Nephron progenitor cell (in vitro differentiated cells): ENCODE measurements around the gene ATP5PO.
"Not testable (repeated sequence)": the region's sequence is repeated elsewhere in the genome, so short reads cannot be mapped to it uniquely, and the experiment has no call there.

ENCODE experiments used
- DNase-seq: peaks from one replicate; pipeline ENCODE4 v3.0.0; 2021
- H3K27ac Mint-ChIP-seq: 2 replicates; pipeline ENCODE4 v1.8.0; 2021; ENCODE audit warnings: mild to moderate bottlenecking, moderate library complexity, mixed read lengths
- H3K27me3 Mint-ChIP-seq: 2 replicates; pipeline ENCODE4 v1.8.0; 2021; ENCODE audit warnings: mild to moderate bottlenecking, low read depth, mixed read lengths; ENCODE audit not compliant: poor library complexity
- H3K36me3 Mint-ChIP-seq: 2 replicates; pipeline ENCODE4 v1.8.0; 2021; ENCODE audit warnings: low read depth, mixed read lengths
- H3K4me1 Mint-ChIP-seq: 2 replicates; pipeline ENCODE4 v1.8.0; 2021; ENCODE audit warnings: mixed read lengths
- H3K4me3 Mint-ChIP-seq: 2 replicates; pipeline ENCODE4 v1.8.0; 2021; ENCODE audit warnings: mild to moderate bottlenecking, moderate library complexity, mixed read lengths
- H3K9me3 Mint-ChIP-seq: 2 replicates; pipeline ENCODE4 v1.8.0; 2021; ENCODE audit warnings: mild to moderate bottlenecking, moderate library complexity, mixed read lengths
- TF ChIP-seq, protein P1 (sequence below): fragments of 200-600 bp; sonication (generic); IDR thresholded peaks from 2 replicates; pipeline ENCODE4 v1.5.0; 2021; ENCODE audit warnings: antibody characterized with exemption

Gene ATP5PO

DNA sequence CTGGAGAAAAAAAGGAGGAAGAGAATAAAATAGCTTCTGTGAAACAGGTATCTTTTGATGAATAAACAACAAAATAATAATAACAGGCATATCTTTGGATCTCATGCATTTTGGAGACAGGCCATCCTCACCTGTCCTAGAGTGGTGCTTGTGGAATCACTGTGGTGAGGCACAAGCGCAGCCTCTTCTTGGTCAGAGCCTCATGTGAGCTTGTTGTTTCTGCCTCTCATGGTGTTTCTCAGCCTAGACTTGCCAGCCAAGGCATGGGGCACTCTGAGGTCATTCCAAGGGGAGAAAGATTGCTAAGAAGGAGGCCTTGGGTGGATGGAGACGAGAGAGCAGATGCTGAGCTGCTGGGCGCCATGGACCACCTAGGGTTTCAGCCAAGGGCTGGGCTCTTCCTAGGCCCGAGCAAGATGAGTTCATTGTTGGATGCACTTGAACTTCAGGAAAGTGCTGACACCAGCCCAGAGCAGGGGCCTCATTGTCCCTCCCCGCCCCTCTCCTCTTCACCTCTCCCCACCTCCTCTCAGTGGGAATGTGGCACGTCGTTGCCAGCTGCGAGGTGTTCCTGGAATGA is 49.5 kb downstream of the ATP5PO start:
- H3K9me3 Mint-ChIP-seq = peaks cover 29% of the 10 kb centered on the region
- peaks cover 5% of the 10 kb centered on the region for H3K27me3 Mint-ChIP-seq
- H3K4me1 Mint-ChIP-seq = peaks cover 30% of the 10 kb centered on the region
- TF ChIP-seq, protein P1, sequence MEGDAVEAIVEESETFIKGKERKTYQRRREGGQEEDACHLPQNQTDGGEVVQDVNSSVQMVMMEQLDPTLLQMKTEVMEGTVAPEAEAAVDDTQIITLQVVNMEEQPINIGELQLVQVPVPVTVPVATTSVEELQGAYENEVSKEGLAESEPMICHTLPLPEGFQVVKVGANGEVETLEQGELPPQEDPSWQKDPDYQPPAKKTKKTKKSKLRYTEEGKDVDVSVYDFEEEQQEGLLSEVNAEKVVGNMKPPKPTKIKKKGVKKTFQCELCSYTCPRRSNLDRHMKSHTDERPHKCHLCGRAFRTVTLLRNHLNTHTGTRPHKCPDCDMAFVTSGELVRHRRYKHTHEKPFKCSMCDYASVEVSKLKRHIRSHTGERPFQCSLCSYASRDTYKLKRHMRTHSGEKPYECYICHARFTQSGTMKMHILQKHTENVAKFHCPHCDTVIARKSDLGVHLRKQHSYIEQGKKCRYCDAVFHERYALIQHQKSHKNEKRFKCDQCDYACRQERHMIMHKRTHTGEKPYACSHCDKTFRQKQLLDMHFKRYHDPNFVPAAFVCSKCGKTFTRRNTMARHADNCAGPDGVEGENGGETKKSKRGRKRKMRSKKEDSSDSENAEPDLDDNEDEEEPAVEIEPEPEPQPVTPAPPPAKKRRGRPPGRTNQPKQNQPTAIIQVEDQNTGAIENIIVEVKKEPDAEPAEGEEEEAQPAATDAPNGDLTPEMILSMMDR = no peak
- H3K4me3 Mint-ChIP-seq = no peak overlapping the region
- H3K36me3 Mint-ChIP-seq = peaks cover 16% of the 10 kb centered on the region
- no peak for DNase-seq
- H3K27ac Mint-ChIP-seq = no peak overlapping the region

DNA sequence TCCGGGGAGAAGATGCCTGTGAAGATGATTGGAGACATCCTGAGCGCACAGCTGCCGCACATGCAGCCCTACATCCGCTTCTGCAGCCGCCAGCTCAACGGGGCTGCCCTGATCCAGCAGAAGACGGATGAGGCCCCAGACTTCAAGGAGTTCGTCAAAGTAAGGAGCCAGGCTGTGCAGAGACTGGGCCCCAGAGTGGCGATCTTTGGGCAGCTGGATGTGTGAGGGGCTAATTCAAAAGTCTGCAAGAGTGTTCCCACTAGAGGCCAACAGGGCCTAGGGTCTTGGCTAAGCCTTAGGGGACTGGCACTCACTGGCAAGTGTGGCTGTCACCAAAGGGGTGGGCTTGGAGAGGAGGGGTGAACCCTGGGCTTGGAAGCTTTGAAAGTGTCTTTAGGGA is 50.4 kb downstream of the ATP5PO start:
- Mint-ChIP-seq H3K27me3 (peaks cover 3% of the 10 kb centered on the region), H3K36me3 (peaks cover 12% of the 10 kb centered on the region), H3K9me3 (peaks cover 21% of the 10 kb centered on the region), H3K4me3 (no peak overlapping the region), H3K27ac (no peak overlapping the region), H3K4me1 (peaks cover 34% of the 10 kb centered on the region)
- TF ChIP-seq, protein P1 = no peak
- DNase-seq = no peak

DNA sequence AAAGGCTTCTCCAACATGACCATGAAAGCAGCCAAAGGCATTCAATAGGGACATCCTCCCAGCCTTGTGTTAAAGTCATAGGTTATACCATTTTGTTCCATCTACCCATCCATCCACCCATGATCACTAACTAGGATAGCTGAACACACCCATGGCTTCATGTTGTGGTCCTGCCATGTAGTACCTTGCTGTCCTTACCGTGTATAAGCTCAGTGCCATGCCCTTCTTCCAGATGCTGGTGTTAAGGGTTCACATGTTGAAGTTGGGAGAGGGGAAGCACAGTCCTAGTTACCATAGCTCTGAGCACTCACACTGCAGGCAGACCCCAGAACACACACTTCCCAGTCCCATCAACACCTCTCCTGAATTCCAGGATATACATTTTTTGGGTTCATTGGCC is 51.5 kb downstream of the ATP5PO start:
- Mint-ChIP-seq H3K27me3 (peaks cover 6% of the 10 kb centered on the region), H3K4me3 (no peak overlapping the region), H3K27ac (no peak overlapping the region), H3K36me3 (peaks cover 4% of the 10 kb centered on the region), H3K9me3 (peaks cover 10% of the 10 kb centered on the region), H3K4me1 (peaks cover 41% of the 10 kb centered on the region)
- TF ChIP-seq, protein P1 = no peak
- DNase-seq = no peak

DNA sequence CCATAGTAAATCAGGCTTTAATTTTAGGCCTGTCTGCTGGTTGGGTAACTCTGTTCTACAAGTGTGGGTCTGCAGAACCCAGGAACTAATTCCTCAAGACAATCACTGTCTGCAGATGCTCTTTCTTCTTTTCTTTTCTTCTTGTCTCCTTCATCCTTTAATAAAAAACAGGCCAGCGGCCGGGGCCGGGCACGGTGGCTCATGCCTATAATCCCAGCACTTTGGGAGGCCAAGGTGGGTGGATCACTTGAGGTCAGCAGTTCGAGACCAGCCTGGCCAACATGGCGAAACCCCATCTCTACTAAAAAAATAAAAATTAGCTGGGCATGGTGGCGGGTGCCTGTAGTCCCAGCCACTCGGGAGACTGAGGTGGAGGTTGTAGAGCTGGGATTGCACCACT is 52.4 kb downstream of the ATP5PO start:
- H3K36me3 Mint-ChIP-seq, H3K27ac Mint-ChIP-seq, DNase-seq, H3K9me3 Mint-ChIP-seq, H3K27me3 Mint-ChIP-seq, H3K4me3 Mint-ChIP-seq: not testable (repeated sequence)
- peaks cover 50% of the 10 kb centered on the region for H3K4me1 Mint-ChIP-seq

DNA sequence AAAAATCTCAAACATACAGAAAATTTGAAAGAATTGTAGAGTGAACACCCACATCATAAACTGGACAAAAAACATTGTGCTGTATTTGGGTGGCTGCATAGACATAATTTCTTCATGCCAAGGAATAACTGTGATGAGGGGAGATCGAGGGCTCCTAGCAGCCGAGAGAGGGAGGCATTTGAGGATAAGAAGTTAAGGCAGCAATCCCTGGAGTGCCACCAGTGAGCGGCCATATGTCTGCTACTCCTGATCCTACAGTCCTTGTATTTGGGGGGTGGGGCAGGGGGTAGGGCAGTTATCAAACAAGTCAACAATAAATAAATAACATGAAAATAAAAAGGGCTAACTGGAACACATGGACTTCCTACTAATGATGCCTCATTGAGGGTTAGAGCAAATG is 54.5 kb downstream of the ATP5PO start:
- H3K4me1 Mint-ChIP-seq = peaks cover 37% of the 10 kb centered on the region
- peaks cover 11% of the 10 kb centered on the region for H3K27me3 Mint-ChIP-seq
- no peaks in the 10 kb centered on the region for H3K9me3 Mint-ChIP-seq
- no peaks in the 10 kb centered on the region for H3K36me3 Mint-ChIP-seq
- no peak overlapping the region for H3K27ac Mint-ChIP-seq
- no peak overlapping the region for H3K4me3 Mint-ChIP-seq
- no peak for DNase-seq
- TF ChIP-seq, protein P1 = no peak

DNA sequence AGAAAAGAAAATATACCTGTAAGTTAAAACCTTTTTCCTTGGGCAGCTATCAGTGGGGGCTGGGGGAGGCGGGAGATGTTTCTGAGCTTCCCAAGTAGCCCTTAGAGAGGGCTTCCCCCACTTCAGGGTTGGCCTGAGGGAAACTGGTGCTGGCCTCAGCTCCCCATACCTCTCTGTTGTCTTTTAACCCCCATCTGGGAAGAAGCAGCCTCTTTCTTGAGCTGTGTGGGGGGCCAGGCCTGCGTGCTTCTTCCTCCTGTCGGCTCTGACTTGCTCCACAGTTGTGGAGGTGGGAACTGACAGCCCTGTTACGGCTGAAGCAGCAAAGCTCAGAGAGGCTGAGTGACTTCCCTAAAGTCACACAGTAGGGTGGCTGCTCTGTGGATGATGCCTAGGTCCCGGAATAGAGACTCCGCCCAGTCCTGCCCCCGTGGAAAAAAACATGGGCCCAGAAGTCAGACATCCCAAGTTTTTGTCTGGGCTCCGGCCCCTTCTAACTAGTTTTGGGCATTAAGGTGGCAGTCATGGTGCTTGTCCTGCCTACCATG is 55.2 kb downstream of the ATP5PO start:
- no peak overlapping the region for H3K27ac Mint-ChIP-seq
- peaks cover 29% of the 10 kb centered on the region for H3K4me1 Mint-ChIP-seq
- TF ChIP-seq, protein P1 = no peak
- peaks cover 11% of the 10 kb centered on the region for H3K27me3 Mint-ChIP-seq
- no peak overlapping the region for H3K4me3 Mint-ChIP-seq
- no peak for DNase-seq
- no peaks in the 10 kb centered on the region for H3K9me3 Mint-ChIP-seq
- H3K36me3 Mint-ChIP-seq = no peaks in the 10 kb centered on the region
